Measurements from ENCODE around the gene DLEC1. TPM values are rescaled to one million over a fixed set of nuclear protein-coding genes. Genes with fewer than 3 reads are reported as not detected.

The DLEC1 gene
- total and polyA plus RNA-seq, 2 donors (not counting 1 experiment from before 2014, with no cell fraction given) = 0.52 to 2.1 TPM

- Mint-ChIP-seq H3K27me3 (no peaks in the 10 kb centered on the region), H3K9me3 (ENCODE audit: insufficient read depth) (no peaks in the 10 kb centered on the region), H3K27ac (no peak overlapping the region), H3K4me1 (peaks cover 8% of the 10 kb centered on the region), H3K4me3 (no peak overlapping the region)
- 95% methylated on average over 11 of the region's 16 CpGs for WGBS (ENCODE audit: insufficient coverage)
- ATAC-seq (ENCODE audit: low read depth) (no peak), DNase-seq (no peak)
- Histone ChIP-seq H3K79me2 (ENCODE audit: control insufficient read depth, insufficient read depth, low read length) (no peaks in the 10 kb centered on the region), H3K4me2 (replicated peaks; ENCODE audit: low read depth, low read length, poor library complexity, severe bottlenecking) (no peak overlapping the region), H3K4me1 (ENCODE audit: control insufficient read depth in 2 of 2, insufficient read depth in 2 of 2, low read length in 2 of 2) (no peaks in the 10 kb centered on the region), H3K4me3 (ENCODE audit: control extremely low read depth in 1 of 5, extremely low read depth in 1 of 5, insufficient read depth in 1 of 5, low read depth in 2 of 5, low read length in 4 of 5) (no peak overlapping the region), H3K9ac (ENCODE audit: low read length) (no peak overlapping the region), H3K9me3 (ENCODE audit: control extremely low read depth in 1 of 3, control insufficient read depth in 2 of 3, insufficient read depth in 1 of 3, low read length in 2 of 3) (no peaks in the 10 kb centered on the region), H2AFZ (ENCODE audit: insufficient read depth, low read depth, low read length, poor library complexity, severe bottlenecking) (no peak overlapping the region), H4K20me1 (ENCODE audit: control insufficient read depth, insufficient read depth, low read length, poor library complexity, severe bottlenecking) (no peaks in the 10 kb centered on the region), H3K36me3 (replicated peaks in 1 of 2; ENCODE audit: control extremely low read depth in 1 of 2, control insufficient read depth in 1 of 2, extremely low read depth in 1 of 2, insufficient read depth in 2 of 2, low read length in 1 of 2) (peaks cover 0 to 11% of the 10 kb centered on the region in 2 experiments), H3K27me3 (replicated peaks in 1 of 4; ENCODE audit: control extremely low read depth in 1 of 4, control insufficient read depth in 3 of 4, insufficient read depth in 4 of 4, low read length in 3 of 4) (no peaks in the 10 kb centered on the region), H3K27ac (ENCODE audit: low read length in 2 of 2) (no peak overlapping the region)
- intact Hi-C loops (cut with micrococcal nuclease) = no loop called here
- POLR2A ChIA-PET = no interaction called here
- TF ChIP-seq EZH2 (IDR thresholded peaks at IDR 0.05; ENCODE audit: borderline replicate concordance, insufficient read depth, low read depth, low read length, poor library complexity, severe bottlenecking) (no peak), CTCF (IDR thresholded peaks at IDR 0.05) (no peak)
- CTCF ChIA-PET = no interaction called here
These were observed 29.9 kb upstream of the DLEC1 start for GRCh38 chr3:38008971-38009580.

GRCh38 chr3:38009807-38010591 lies 29.0 kb upstream of the DLEC1 start:
- H3K79me2 ChIP-seq (ENCODE audit: control insufficient read depth, insufficient read depth, low read length) = no peaks in the 10 kb centered on the region
- H3K4me1 Mint-ChIP-seq = no peaks in the 10 kb centered on the region
- H3K4me2 ChIP-seq (replicated peaks; ENCODE audit: low read depth, low read length, poor library complexity, severe bottlenecking) = no peak overlapping the region
- no peak overlapping the region for H3K4me3 ChIP-seq (ENCODE audit: control extremely low read depth in 1 of 5, extremely low read depth in 1 of 5, insufficient read depth in 1 of 5, low read depth in 2 of 5, low read length in 4 of 5)
- no peak overlapping the region for H3K27ac ChIP-seq (ENCODE audit: low read length in 2 of 2)
- no peaks in the 10 kb centered on the region for H3K27me3 ChIP-seq (replicated peaks in 1 of 4; ENCODE audit: control extremely low read depth in 1 of 4, control insufficient read depth in 3 of 4, insufficient read depth in 4 of 4, low read length in 3 of 4)
- H3K9me3 Mint-ChIP-seq (ENCODE audit: insufficient read depth) = peaks cover 1% of the 10 kb centered on the region
- H3K27me3 Mint-ChIP-seq = no peaks in the 10 kb centered on the region
- H3K27ac Mint-ChIP-seq = no peak overlapping the region
- no peaks in the 10 kb centered on the region for H3K9me3 ChIP-seq (ENCODE audit: control extremely low read depth in 1 of 3, control insufficient read depth in 2 of 3, insufficient read depth in 1 of 3, low read length in 2 of 3)
- no peaks in the 10 kb centered on the region for H3K4me1 ChIP-seq (ENCODE audit: control insufficient read depth in 2 of 2, insufficient read depth in 2 of 2, low read length in 2 of 2)
- DNase-seq (no peak), ATAC-seq (ENCODE audit: low read depth) (no peak)
- no peak overlapping the region for H2AFZ ChIP-seq (ENCODE audit: insufficient read depth, low read depth, low read length, poor library complexity, severe bottlenecking)
- TF ChIP-seq EZH2 (IDR thresholded peaks at IDR 0.05; ENCODE audit: borderline replicate concordance, insufficient read depth, low read depth, low read length, poor library complexity, severe bottlenecking) (no peak), CTCF (IDR thresholded peaks at IDR 0.05) (no peak)
- peak overlapping the region; percentile 34 for H3K4me3 Mint-ChIP-seq
- intact Hi-C loops (cut with micrococcal nuclease) = no loop called here
- H3K36me3 ChIP-seq (replicated peaks in 1 of 2; ENCODE audit: control extremely low read depth in 1 of 2, control insufficient read depth in 1 of 2, extremely low read depth in 1 of 2, insufficient read depth in 2 of 2, low read length in 1 of 2) = peaks cover 0 to 11% of the 10 kb centered on the region in 2 experiments
- POLR2A ChIA-PET = no interaction called here
- CTCF ChIA-PET = no interaction called here
- H3K9ac ChIP-seq (ENCODE audit: low read length) = no peak overlapping the region
- WGBS (ENCODE audit: insufficient coverage) = 93% methylated on average over 23 of the region's 27 CpGs
- no peaks in the 10 kb centered on the region for H4K20me1 ChIP-seq (ENCODE audit: control insufficient read depth, insufficient read depth, low read length, poor library complexity, severe bottlenecking)

Measured in B cell (primary cell).